ENCODE data around the gene BCORL1. TPM values are rescaled to one million over a fixed set of nuclear protein-coding genes. Genes with fewer than 3 reads are reported as not detected.

The BCORL1 gene
- total RNA-seq, 1 experiment from 2014 or later: 32.2 TPM

GRCh38 chrX:130024127-130024526 lies 41.7 kb downstream of the BCORL1 start:
- intact Hi-C loops (cut with micrococcal nuclease; ENCODE audit: unreplicated experiment): no loop called here
- no TSS peak for BruUV-seq (replicated peaks)

GRCh38 chrX:130025256-130025655 lies 42.8 kb downstream of the BCORL1 start:
- BruUV-seq (replicated peaks): no TSS peak
- intact Hi-C loops (cut with micrococcal nuclease; ENCODE audit: unreplicated experiment): no loop called here
- Histone ChIP-seq H3K4me1 (replicated peaks; ENCODE audit: insufficient read depth) (no peaks in the 10 kb centered on the region), H3F3A (ENCODE audit: insufficient read depth, low read depth) (no peaks in the 10 kb centered on the region), H3K79me2 (ENCODE audit: low read depth) (no peaks in the 10 kb centered on the region), H3K4me3 (no peak overlapping the region), H3K27me3 (ENCODE audit: insufficient read depth, low read depth) (no peaks in the 10 kb centered on the region), H3K36me3 (ENCODE audit: low read depth) (peaks cover 18% of the 10 kb centered on the region), H4K20me1 (ENCODE audit: insufficient read depth) (no peaks in the 10 kb centered on the region), H3K4me2 (no peak overlapping the region), H3K27ac (no peak overlapping the region), H3K9me2 (ENCODE audit: insufficient read depth) (no peaks in the 10 kb centered on the region; the same call in 1 of the 2 replicates), H2AFZ (no peak overlapping the region), H3K9me3 (ENCODE audit: insufficient read depth, low read depth) (no peaks in the 10 kb centered on the region)
- POLR2A ChIA-PET (ENCODE audit: unreplicated experiment): no interaction called here
- DNase-seq: no peak
- TF ChIP-seq, protein P1, sequence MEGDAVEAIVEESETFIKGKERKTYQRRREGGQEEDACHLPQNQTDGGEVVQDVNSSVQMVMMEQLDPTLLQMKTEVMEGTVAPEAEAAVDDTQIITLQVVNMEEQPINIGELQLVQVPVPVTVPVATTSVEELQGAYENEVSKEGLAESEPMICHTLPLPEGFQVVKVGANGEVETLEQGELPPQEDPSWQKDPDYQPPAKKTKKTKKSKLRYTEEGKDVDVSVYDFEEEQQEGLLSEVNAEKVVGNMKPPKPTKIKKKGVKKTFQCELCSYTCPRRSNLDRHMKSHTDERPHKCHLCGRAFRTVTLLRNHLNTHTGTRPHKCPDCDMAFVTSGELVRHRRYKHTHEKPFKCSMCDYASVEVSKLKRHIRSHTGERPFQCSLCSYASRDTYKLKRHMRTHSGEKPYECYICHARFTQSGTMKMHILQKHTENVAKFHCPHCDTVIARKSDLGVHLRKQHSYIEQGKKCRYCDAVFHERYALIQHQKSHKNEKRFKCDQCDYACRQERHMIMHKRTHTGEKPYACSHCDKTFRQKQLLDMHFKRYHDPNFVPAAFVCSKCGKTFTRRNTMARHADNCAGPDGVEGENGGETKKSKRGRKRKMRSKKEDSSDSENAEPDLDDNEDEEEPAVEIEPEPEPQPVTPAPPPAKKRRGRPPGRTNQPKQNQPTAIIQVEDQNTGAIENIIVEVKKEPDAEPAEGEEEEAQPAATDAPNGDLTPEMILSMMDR (conservative IDR thresholded peaks at IDR 0.05): no peak
- TF ChIP-seq EZH2 (IDR thresholded peaks at IDR 0.05; ENCODE audit: low read depth): no peak
- CTCF ChIA-PET: no interaction called here

More at GRCh38 chrX:130024127-130024526, 41.7 kb downstream of the BCORL1 start:
- peaks cover 18% of the 10 kb centered on the region for H3K36me3 ChIP-seq (ENCODE audit: low read depth)
- H3K79me2 ChIP-seq (ENCODE audit: low read depth): no peaks in the 10 kb centered on the region
- no peaks in the 10 kb centered on the region; the same call in 1 of the 2 replicates for H3K9me2 ChIP-seq (ENCODE audit: insufficient read depth)
- TF ChIP-seq EZH2 (IDR thresholded peaks at IDR 0.05; ENCODE audit: low read depth): no peak
- TF ChIP-seq, protein P1 (conservative IDR thresholded peaks at IDR 0.05): no peak
- no peaks in the 10 kb centered on the region for H3F3A ChIP-seq (ENCODE audit: insufficient read depth, low read depth)
- ChIA-PET POLR2A (ENCODE audit: unreplicated experiment) (interaction anchor here (0.5 kb wide), 1 partner anchor 193 kb away, joined by 4 read pairs; no protein-coding TSS in a partner anchor), CTCF (interaction anchor here (1.3 kb wide), 1 partner anchor 99 kb away, joined by 5 read pairs; no protein-coding TSS in a partner anchor)
- no peak overlapping the region for H3K4me3 ChIP-seq
- no peaks in the 10 kb centered on the region for H3K9me3 ChIP-seq (ENCODE audit: insufficient read depth, low read depth)
- H3K27ac ChIP-seq: no peak overlapping the region
- H2AFZ ChIP-seq: no peak overlapping the region
- H3K4me2 ChIP-seq: no peak overlapping the region
- H3K27me3 ChIP-seq (ENCODE audit: insufficient read depth, low read depth): no peaks in the 10 kb centered on the region
- H3K4me1 ChIP-seq (replicated peaks; ENCODE audit: insufficient read depth): no peaks in the 10 kb centered on the region
- DNase-seq: peak; percentile 45 to 52
- no peaks in the 10 kb centered on the region for H4K20me1 ChIP-seq (ENCODE audit: insufficient read depth)

- POLR2A ChIA-PET (ENCODE audit: unreplicated experiment): no interaction called here
- H2AFZ ChIP-seq: no peak overlapping the region
- H3K4me2 ChIP-seq: no peak overlapping the region
- no peaks in the 10 kb centered on the region for H3F3A ChIP-seq (ENCODE audit: insufficient read depth, low read depth)
- no peaks in the 10 kb centered on the region for H3K9me3 ChIP-seq (ENCODE audit: insufficient read depth, low read depth)
- DNase-seq: no peak
- peaks cover 17% of the 10 kb centered on the region for H3K36me3 ChIP-seq (ENCODE audit: low read depth)
- H3K27me3 ChIP-seq (ENCODE audit: insufficient read depth, low read depth): no peaks in the 10 kb centered on the region
- no TSS peak for BruUV-seq (replicated peaks)
- H3K79me2 ChIP-seq (ENCODE audit: low read depth): no peaks in the 10 kb centered on the region
- H3K27ac ChIP-seq: no peak overlapping the region
- TF ChIP-seq EZH2 (IDR thresholded peaks at IDR 0.05; ENCODE audit: low read depth): no peak
- TF ChIP-seq, protein P1 (conservative IDR thresholded peaks at IDR 0.05): no peak
- no peaks in the 10 kb centered on the region for H4K20me1 ChIP-seq (ENCODE audit: insufficient read depth)
- H3K4me1 ChIP-seq (replicated peaks; ENCODE audit: insufficient read depth): no peaks in the 10 kb centered on the region
- no peaks in the 10 kb centered on the region; the same call in 1 of the 2 replicates for H3K9me2 ChIP-seq (ENCODE audit: insufficient read depth)
- intact Hi-C loops (cut with micrococcal nuclease; ENCODE audit: unreplicated experiment): no loop called here
- CTCF ChIA-PET: interaction anchor here (2.8 kb wide), 1 partner anchor 102 kb away, joined by 20 read pairs; no protein-coding TSS in a partner anchor
- no peak overlapping the region for H3K4me3 ChIP-seq
These were observed 45.1 kb downstream of the BCORL1 start for GRCh38 chrX:130027569-130027968.
